Superior temporal gyrus (tissue), 1 donor: Measurements from ENCODE around the gene CD63.

Experiments used
- DNase-seq: peaks from one replicate; pipeline ENCODE4 v3.0.0-alpha.2; 2016; ENCODE audit errors: extremely low spot score

The CD63 gene

DNA sequence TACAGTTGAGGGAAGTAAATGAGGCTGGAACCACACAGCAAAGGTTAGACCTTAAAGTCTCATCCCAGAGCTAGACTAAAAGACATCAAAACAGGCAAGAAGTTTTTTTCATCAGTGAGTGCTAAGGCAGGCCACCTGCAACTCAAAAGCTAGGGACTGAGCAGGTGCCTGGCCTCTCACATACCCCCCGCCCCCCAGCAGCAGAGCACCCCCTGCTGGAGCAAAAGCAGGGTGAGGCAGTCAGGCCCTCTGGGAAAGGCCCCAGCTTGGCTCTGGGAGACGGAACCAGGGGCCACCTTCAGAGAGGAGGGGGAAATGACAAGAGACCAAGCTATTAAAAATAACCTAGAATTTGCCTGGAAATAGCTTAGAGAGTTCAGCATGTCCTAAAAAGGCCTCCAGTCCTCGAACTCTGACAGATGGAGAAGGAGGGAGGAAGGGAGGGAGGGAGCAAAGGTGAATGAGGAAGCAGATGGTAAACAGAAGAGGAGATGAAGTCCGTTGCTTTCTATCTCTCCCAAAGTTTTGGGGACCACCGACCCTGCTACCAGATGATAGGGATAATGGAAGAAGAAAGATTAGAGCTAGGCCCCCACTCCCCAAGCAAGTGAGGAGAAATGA lies 22.9 kb downstream of the CD63 start:
- DNase-seq = no peak

DNA sequence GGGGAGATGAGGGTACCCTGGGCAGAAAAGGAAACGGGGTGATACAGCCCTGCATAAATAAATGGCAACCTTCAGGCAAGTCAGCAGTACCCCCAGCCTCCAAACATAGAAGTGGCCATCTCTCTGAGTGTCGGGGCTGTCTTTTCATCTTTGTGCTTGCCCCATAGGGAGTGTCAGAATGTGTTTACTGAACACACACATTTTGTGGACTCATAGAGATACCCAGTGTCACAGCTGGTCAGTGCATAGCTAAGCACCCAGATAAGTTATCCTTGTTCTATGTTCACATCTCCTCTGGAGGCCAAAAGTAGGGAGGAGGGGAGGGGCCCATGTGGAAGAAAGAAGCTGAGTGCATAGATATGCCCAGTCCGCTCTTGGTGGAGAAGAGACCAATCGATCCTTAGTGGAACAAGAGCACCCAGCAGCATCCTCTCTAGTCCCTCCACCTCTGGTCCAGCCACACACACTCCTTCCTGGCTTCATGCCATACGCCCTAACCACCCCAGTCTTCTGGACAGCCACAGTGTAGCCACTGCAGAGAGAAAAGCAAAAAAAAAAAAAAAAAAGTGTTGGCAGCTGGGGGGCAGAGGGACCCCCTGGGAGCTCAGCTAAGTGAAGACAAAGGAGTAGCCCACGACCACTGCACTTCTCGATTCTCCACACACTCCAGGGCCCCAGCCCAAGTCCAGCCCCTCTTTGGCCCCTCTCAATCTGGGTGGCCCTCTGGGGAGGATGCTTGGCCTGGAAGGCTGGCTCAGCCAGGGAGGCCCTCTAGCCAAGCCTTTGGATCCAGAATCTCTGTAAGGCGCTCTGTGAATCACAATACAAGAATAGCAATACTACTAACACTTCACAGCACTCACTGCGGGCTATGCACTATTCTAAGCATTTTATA lies 23.7 kb downstream of the CD63 start:
- no peak for DNase-seq

DNA sequence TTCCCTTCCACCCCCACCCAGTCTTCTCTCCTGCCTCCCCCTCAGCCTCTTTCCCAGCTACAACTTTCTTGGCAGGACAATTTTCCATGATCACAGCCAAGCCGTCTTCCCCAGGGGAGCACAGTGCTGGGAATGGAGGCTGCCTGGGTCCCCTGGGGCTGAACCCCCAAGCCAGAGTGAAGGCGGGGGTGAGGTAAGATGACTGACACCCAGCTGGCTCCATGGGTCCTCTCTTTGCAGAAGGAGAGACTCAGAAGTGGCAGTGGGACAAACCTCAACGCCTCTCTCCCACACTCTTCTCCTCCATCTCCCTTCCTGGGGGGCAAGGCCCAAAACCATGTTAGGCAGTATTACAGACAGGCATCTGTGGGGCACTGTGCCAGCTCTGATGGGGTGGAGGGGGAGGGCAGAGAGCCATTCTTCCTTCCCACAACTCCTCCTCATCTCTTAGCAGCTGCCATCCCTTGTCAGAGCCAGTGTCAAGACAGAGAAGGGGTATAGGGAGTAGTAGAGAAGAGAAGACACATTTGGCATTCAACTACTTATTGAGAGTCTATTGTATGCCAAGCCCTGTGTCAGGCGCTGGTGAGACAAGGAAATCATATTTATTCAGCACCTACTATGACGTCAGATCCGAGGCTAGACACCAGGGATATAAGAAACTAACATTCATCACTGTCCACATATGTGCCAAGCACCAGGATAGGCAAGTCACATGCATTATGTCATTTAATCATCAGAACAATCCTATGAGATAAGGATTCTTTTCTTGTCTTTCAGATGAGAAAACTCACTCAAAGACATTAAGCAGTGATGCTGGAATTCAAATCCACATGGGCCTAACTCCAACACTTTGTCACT lies 24.7 kb downstream of the CD63 start:
- peak; percentile 10 for DNase-seq

DNA sequence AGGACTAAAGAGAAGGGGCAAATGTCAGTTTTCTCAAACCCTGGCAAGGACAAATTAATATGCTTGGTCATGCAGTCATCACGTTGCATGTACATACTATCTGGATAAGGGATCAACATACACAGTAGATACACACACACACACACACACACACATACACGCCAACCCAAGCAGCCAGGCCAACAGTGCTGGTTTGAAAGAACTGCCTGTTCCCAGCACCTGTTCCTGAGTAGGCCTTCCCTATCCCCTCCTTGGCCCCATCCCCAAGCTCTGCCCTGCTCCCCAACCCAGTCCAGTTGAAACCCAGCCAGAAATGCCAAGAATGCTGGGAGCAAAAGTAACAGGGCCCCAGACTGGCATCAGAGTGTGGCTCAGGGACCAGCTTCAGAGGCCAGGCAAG lies 25.5 kb downstream of the CD63 start:
- DNase-seq = peak; percentile 6

DNA sequence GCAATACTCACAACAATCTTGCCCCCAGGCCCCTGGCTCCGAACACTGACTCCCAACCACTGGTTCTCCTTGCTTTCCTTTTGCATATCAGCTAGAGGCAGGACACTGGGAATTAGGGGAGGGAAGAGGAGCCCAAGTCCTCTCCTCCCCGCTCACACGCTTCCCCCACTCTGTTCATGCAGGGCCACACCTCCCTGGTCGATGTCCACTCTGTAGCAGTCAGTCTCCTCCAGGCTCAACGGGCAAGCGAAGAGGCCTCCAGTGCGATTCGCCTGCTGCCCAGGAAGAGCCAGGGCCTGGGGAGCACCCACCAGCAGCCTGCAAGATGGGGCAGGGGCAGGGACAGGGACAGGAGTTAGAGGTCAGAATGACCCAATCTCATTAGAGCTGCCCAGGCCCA lies 25.9 kb downstream of the CD63 start:
- no peak for DNase-seq

DNA sequence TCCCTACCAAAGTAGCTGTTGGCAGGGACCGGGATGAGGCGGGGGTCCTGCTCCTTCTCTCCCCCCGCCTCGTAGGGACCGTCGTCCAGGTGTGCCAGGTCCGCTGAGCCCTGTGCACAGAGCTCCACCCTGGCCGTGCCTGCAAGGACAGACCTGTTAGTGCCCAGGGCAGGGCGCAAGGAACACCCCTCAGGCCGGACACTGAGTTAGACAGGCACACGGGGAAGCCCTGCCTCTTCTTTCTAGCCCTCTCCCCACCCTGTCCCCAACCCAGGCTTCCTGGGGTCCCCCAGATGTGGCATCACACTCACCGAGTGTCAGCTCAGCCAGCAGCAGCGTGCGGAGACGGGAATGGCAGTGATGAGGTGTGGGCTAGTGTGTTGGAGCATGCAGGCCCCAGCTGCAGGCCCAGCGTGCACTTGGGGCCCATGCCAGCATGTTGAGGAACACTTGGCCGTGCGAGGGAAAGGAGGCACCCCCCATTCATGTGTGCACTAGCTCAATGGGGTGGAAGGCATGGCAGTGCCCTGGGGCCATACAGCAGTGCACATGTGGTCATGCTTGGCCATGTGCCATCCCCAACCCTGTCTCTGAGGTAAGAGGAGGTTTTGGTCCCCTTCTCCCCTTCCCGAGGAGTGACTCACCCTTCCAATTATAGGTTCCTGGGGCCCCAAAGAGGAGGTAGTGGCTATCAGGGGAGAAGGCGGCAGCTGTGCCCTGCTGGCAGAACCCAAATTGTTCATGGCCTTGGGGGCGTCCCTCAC lies 28.4 kb downstream of the CD63 start:
- DNase-seq = no peak

DNA sequence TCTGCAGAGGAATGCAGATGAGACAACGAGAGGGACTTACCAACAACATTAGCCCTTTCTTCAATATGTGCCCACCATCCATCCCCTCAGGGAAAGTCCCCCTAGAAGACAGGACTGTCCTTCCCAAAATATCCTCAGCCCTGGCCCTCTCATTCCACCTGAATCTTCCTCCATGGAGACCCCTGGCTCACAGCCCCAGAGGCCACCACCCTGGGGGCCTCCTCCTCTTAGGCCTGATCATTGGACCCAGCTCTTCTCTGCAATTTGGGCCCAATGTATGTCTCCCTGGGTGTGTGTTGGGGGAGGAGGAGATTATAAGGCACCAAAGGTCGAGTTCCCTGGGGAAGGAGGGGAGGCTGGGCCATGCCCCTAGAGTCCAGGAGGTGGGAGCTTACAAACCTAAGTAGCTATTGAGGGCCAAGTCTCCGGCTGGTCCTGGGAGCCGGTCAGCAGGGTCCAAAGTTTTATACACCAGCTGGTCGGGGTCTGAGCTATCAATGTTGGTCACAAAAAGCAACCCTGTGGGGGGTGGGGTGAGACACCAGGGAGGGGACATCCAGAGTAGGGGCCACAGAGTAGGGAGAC lies 29.2 kb downstream of the CD63 start:
- DNase-seq = no peak

DNA sequence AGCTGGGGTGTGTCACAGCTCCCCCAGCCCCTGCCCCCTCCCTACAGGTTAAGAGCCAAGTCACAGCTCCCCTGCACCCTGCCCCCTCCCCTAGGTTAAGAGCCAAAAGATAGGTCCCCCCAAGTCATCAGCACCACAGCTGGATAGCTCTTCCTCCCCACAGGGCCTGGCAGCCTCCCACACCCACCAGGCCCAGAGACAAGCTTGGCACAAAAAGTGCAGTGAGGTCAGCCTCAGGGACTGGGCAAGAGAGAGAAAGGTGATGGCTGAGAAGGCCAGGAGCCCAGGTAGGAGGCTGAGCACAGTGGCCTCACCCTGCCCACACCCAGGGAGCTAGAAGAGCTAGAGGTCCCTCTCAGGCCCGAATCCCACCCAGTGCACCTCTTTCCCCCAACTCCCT lies 29.8 kb downstream of the CD63 start:
- no peak for DNase-seq

DNA sequence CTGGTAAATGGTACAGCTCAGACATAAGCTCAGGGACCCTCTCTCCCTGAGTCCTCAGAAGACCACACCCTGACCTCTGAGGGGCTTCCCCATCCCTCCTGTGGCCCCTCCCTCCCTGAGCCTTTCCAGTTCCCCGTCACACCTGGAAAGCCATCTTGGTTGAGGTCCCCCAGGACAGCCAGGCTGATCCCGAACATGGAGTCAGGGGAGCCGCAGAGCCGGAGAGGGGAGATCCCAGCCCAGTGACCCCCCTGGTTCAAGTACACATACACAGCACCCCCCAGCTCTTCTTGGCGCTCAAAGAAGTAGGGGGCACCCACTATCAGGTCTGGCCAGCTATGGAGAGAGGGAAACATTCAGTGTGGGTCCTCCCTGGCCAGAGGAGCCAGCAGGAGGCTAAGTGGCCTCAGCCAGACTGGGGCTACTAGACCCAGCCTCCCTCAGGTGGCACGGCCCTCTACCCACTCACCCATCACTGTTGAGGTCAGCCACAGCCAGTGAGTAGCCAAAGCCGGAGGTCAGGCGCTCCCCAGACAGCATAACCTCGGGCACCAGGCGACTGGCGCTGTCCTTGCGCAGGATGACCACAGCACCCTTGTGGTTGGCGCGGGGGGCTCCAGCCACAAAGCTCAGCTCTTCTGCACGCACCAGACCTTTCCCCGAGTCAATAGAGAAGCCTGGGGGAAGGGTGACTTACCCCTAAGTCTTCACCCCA lies 30.4 kb downstream of the CD63 start:
- DNase-seq = no peak

DNA sequence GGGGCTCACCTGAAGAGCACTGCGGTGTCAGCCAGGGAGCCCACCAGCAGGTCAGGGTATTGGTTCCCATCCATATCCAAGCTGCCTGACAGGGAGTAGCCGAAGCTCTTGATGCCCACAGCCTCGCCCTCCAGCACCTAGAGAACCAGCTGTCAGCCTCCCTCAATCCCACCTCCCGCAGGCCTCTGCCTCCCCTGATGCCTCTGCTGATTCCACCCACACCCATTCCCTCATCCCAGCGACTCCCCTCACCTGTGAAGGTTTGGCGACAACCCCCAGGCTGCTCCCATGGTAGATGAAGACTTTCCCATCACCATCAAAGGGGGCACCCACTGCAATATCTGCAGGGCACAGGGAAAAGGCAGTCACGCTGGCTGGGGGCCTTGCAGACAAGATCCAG lies 31.1 kb downstream of the CD63 start:
- DNase-seq = no peak

DNA sequence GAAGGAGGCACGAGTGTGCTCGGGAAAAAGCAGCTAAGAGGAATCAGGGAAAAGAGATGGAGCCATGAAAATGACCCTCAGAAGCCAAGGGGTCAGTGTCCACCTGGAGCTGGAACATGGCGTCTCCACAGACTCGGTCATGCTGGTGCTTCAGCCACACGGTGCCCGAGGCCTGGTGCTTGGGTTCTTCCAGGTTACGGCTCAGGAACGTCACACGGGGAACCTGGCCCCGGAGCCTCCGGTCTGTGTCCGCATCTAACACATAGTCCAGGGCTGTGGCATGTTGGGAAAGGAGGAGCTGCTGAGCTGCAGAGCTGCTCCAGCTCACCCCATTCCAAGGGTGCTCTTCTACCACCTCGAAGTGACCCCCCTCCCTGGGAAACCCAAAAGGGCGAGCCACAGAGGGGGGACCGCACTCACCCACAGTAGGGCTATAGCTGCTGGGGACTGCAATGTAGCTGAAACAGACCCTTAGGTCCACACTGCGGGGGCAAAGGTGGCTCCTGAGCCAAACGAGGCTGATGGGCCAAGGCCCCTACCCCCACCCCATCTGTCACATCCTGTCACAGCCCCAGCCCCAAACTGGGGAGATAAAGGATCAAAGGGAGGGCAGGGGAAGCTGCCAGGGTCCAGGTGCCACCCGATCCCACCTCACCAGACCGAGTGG lies 31.9 kb downstream of the CD63 start:
- no peak for DNase-seq

DNA sequence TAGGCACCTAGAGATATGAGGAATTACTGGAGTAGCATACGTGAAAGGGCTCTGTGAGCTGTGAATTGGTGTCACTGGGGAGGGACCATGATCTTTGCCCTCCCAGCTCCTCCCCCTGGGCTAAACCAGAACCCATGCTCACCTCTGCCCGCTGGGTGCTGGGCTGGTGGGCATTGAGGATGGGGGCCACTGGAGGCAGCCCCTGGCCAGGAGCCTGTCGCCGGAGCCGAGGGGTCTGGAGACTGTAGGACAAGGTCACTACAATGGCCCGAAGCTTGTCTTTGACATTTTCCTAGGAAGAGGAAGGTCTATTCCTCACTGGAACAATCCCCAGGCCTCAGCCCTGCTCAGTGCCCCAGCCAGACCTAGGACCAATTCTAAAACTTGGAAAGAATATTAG lies 32.7 kb downstream of the CD63 start:
- DNase-seq = no peak

DNA sequence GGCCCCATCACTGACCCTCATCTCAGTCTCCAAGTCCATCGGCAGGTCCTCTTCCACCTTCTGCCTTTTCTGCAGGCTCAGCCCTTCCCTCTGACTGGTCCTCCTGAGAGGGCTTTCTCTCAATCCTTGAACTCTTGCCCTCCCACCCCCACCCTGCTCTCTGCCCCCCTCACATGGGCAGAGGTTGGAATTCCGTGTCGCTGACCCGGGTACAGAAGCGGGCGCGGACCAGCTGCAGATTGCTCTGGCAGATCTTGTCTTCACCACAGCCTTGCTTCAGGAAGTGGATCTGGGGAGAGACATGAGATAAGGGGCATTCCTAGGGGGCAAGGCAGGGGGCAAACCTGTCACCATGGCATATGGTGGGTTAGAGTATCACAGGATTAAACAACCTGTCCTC lies 33.5 kb downstream of the CD63 start:
- no peak for DNase-seq

DNA sequence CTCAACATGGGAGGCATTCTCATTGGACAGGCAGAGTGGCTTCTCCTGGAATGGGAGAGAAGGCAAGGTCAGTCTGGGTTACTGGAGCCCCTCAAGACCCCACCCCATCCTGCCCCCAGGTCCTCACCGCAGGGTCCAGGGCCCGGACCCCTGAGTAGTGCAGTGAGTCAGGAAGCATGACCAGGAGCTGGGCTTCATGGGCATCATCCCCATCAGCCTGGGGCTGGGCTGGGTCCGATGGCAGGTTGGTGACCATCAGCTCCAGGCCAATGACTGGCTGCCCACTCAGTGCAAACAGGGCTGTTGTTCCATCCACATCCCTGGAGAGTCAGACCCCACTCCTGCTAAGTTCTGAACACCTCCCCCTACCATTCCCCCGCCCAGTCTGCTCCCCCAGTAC lies 34.2 kb downstream of the CD63 start:
- no peak for DNase-seq

DNA sequence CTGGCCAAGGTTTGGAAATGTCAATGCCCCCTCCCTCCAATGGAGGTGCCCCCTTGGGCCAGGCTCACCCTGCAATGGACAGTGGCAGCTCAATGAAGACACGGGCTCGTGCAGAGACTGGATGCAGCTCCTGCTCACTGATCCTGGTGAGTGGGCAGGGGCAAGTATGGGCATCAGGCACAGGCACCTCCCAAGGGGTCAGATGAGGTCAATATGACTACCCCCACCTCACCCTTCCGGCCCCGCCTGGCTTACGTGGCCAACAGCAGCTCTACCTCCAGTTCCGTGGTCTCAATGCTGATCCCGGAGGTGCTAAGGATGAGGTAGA lies 34.7 kb downstream of the CD63 start:
- no peak for DNase-seq

DNA sequence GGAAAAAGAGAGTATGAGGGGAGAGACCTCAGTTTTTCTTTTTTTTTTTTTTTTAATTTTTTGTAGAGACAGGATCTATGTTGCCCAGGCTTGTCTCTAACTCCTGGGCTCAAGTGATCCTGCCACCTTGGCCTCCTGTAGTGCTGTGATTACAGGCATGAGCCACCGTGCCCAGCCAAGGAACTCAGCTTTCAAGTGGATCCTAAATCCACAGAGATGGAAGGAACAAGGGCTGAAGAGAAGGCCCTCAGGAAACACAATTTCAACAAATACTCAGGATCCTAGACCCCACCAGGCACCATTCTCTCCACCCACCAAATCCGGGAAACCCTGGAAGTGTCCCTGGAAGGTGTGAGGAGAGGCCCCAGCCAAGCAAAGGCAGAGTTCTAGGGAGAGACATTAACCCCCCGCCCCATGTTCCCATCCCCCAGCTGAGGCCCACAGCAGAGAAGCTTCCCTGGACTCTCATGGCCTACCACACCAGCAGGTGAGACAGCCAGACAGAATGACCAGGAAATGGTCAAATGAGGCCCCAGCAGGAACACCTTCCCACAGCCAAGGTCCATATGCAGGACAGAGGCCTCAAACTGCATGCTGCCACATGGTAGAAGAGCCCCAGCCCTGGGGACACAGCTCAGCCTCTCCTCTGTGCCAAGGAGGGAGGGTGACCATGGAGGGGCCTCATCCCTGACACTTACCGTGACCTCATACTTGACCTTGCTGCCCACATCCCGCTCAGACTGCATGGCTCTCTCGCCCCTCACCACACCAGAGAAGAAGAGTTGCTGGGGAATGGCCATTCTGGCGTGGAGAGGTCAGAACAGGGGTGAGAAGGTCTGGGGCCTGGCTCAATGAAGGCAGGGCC lies 35.3 kb downstream of the CD63 start:
- no peak for DNase-seq

DNA sequence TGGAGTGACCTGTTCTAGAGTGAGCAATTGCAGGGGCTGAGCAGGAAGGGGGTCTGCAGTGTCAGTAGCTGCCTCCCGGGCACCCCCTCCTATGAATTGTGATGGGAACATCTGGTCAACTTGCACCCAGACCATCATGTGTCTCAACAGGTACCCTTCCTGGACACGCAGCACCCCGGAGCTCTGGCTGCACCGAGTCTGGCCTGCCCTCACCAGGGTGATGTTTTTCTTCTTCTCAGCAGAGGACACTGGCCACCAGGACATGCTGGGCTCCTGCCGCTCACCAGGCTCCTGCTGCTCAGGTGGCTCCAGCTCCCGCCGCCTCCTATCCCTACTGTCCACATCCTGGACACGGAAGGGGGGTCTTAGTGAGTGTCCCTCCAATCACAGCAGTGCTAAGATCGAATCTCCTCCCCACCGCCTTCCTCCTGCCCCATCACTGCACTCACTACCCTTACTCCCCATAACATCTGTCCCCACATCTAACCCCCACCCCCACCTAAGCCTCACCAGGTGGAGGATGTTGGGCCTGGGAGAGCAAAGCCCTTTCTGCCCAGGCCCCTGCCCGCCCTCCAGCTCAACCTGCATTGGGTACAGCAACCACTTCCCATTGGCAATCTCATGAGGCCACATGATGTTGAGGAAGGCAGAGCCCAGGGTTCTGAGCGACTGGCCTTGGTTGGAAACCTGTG lies 36.0 kb downstream of the CD63 start:
- no peak for DNase-seq

DNA sequence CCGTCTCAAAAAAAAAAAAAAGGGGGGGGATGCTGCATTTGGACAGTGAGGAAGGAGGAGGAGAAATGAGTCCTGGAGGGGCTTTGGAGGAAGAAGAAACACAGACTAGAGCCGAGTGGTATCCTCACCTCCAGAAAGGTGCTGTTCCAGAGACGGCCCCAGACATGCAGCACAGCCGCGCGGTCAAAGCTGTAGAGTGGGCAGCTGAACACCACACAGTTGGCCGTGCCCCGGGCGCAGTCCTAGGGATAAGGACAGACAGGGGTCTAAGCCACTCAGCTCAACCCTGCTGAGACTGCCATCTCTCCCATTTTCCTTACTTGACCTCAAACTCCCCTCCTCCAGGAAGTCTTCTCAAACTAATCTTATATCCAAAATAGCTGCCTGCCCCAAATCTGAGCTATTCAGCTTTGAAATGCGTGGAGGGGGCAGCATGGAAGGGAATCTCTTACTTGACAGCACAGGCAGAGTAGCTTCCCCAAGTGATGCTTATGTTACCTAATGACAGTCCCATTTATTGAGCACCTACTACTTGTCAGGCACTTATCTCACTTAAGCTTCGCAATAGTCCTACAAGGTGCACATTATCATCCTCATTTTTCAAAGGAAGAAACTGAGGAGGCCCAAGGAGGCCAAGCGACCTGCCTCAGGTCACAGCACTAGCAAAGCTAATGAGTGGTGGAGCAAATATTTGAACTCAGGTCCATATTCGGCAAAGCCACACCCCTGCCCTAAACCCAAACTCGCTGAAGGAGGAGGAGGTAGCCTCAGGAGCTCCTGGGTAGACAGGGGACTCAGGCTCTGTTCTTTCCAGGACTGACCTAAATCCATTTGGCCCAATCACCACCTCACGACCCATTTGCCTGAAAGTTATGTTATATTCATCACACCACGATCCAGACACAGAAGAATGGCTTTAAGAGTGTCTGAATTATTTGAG lies 39.8 kb downstream of the CD63 start:
- DNase-seq = no peak
